CD14-positive monocyte (primary cell): ENCODE data around the gene SEMA4G. TPM values are rescaled to one million over a fixed set of nuclear protein-coding genes. Genes with fewer than 3 reads are reported as not detected.

Experiments used
- DNase-seq, 3 donors: peaks; one replicate each; pipeline ENCODE4 v3.0.0-alpha.2; 2011 to 2022
- H2AFZ ChIP-seq: 2 replicates; pipeline ENCODE4 v1.6.0; 2012; ENCODE audit warnings: mild to moderate bottlenecking, low read depth, low read length, inconsistent platforms; ENCODE audit not compliant: insufficient read depth, poor library complexity, severe bottlenecking
- H3K27ac ChIP-seq, 2 donors: 1 replicate in 1 of 2; 2 replicates in 1 of 2; pipeline ENCODE4 v1.5.1; 2012 to 2013; ENCODE audit warnings: low read length in 2 of 2, control low read depth in 1 of 2, inconsistent platforms in 1 of 2, low read depth in 1 of 2, mild to moderate bottlenecking in 1 of 2
- H3K27me3 ChIP-seq, 2 donors: one replicate each; pipeline versions ENCODE4 v1.6.0 to v1.6.1; 2011 to 2013; ENCODE audit warnings: low read length in 2 of 2; ENCODE audit not compliant: control insufficient read depth in 2 of 2, insufficient read depth in 2 of 2
- H3K36me3 ChIP-seq, 2 donors: replicated peaks in 1 of 2; 1 replicate in 1 of 2; 2 replicates in 1 of 2; pipeline versions ENCODE4 v1.5.1 to v1.6.1; 2012 to 2013; ENCODE audit warnings: low read length in 2 of 2, control low read depth in 1 of 2, inconsistent platforms in 1 of 2, mild to moderate bottlenecking in 1 of 2; ENCODE audit not compliant: insufficient read depth in 2 of 2, control insufficient read depth in 1 of 2
- H3K4me1 ChIP-seq, 2 donors: 1 replicate in 1 of 2; 2 replicates in 1 of 2; pipeline versions ENCODE4 v1.5.1 to v1.6.1; 2012 to 2013; ENCODE audit warnings: low read length in 2 of 2, control low read depth in 1 of 2, inconsistent platforms in 1 of 2, mild to moderate bottlenecking in 1 of 2, moderate library complexity in 1 of 2; ENCODE audit not compliant: insufficient read depth in 2 of 2, control insufficient read depth in 1 of 2
- H3K4me2 ChIP-seq: replicated peaks from 2 replicates; pipeline ENCODE3; 2012; ENCODE audit warnings: low read length, moderate library complexity, mild to moderate bottlenecking; ENCODE audit not compliant: poor library complexity, severe bottlenecking; ENCODE audit errors: extremely low read depth
- H3K4me3 ChIP-seq, 3 experiments: fragments of 200-600 bp in 1 of 3; sonication (generic) in 1 of 3; replicated peaks in 1 of 3; 1 replicate in 2 of 3; 2 replicates in 1 of 3; pipeline ENCODE4 v1.5.1; 2011 to 2013; ENCODE audit warnings: low read length in 3 of 3, mild to moderate bottlenecking in 3 of 3, control low read depth in 2 of 3, low read depth in 2 of 3, inconsistent platforms in 1 of 3, moderate library complexity in 1 of 3
- H3K79me2 ChIP-seq: 2 replicates; pipeline ENCODE4 v1.6.0; 2012; ENCODE audit warnings: mild to moderate bottlenecking, control low read depth, inconsistent platforms, low read length, moderate library complexity; ENCODE audit not compliant: insufficient read depth
- H3K9ac ChIP-seq: 2 replicates; pipeline ENCODE4 v1.6.0; 2017; ENCODE audit warnings: low read length, mild to moderate bottlenecking; ENCODE audit not compliant: insufficient read depth, poor library complexity, severe bottlenecking
- H3K9me3 ChIP-seq, 2 donors: replicated peaks in 1 of 2; 1 replicate in 1 of 2; 2 replicates in 1 of 2; pipeline versions ENCODE4 v1.5.1 to v1.6.1; 2012 to 2013; ENCODE audit warnings: low read length in 2 of 2, control low read depth in 1 of 2; ENCODE audit not compliant: control insufficient read depth in 1 of 2, insufficient read depth in 1 of 2
- H4K20me1 ChIP-seq: 2 replicates; pipeline ENCODE4 v1.6.0; 2012; ENCODE audit warnings: mild to moderate bottlenecking, low read length, control low read depth, moderate library complexity; ENCODE audit not compliant: insufficient read depth
- H3K27ac Mint-ChIP-seq, 7 donors: one replicate each; pipeline ENCODE4 v1.8.0; 2020; ENCODE audit warnings: mild to moderate bottlenecking in 7 of 7, mixed read lengths in 7 of 7, moderate library complexity in 6 of 7, inconsistent platforms in 2 of 7
- H3K27me3 Mint-ChIP-seq, 3 donors: one replicate each; pipeline ENCODE4 v1.8.0; 2021 to 2022; ENCODE audit warnings: low read depth in 3 of 3, mild to moderate bottlenecking in 3 of 3, mixed read lengths in 3 of 3, moderate library complexity in 3 of 3, inconsistent platforms in 1 of 3
- H3K36me3 Mint-ChIP-seq, 2 donors: one replicate each; pipeline ENCODE4 v1.8.0; 2020; ENCODE audit warnings: mixed read lengths in 2 of 2, inconsistent platforms in 1 of 2, mild to moderate bottlenecking in 1 of 2
- H3K4me1 Mint-ChIP-seq: one replicate; pipeline ENCODE4 v1.8.0; 2020; ENCODE audit warnings: mild to moderate bottlenecking, mixed read lengths
- H3K4me3 Mint-ChIP-seq, 2 donors: one replicate each; pipeline ENCODE4 v1.8.0; 2020; ENCODE audit warnings: mild to moderate bottlenecking in 2 of 2, mixed read lengths in 2 of 2, moderate library complexity in 1 of 2
- H3K9me3 Mint-ChIP-seq, 7 donors: one replicate each; pipeline ENCODE4 v1.8.0; 2020 to 2022; ENCODE audit warnings: mixed read lengths in 7 of 7, mild to moderate bottlenecking in 6 of 7, moderate library complexity in 6 of 7, inconsistent platforms in 2 of 7
- WGBS: methylation state at CpG from one replicate; pipeline ENCODE4 v1.1.5; 2013; ENCODE audit warnings: missing lambda C conversion rate; ENCODE audit not compliant: insufficient coverage; 5-methylcytosine and 5-hydroxymethylcytosine counted together
- intact Hi-C, 2 donors: fragments of 100-400 bp; cut with micrococcal nuclease; formaldehyde crosslinking; loops; one replicate each; pipeline versions ENCODE4 v1.15.0 to v1.15.1; 2023
- polyA plus RNA-seq, 3 donors: library from polyadenylated mRNA; depleted of rRNA in 1 of 3; unstranded in 2 of 3; stranded (reverse) in 1 of 3; fragments of 300-500 nt in 2 of 3; fragments of >200 nt in 1 of 3; fragmentation: Illumina TruSeq in 2 of 3; gene quantifications; 1 replicate in 2 of 3; 2 replicates in 1 of 3; pipeline ENCODE4 v1.2.3, GENCODE V29; 2012 to 2021
- TF ChIP-seq, protein P1 (sequence below): fragments of 200-600 bp; IDR thresholded peaks from one replicate; pipeline ENCODE4 v1.8.0; 2022; ENCODE audit warnings: antibody characterized with exemption, mild to moderate bottlenecking

SEMA4G gene
- polyA plus RNA-seq, 3 donors = 0.24 TPM; not detected in 2

GRCh38 chr10:101014966-101015581, 45.8 kb downstream of the SEMA4G start:
- DNase-seq = peak in 2 of 3 donors; percentile 26 to 75
- TF ChIP-seq, protein P1, sequence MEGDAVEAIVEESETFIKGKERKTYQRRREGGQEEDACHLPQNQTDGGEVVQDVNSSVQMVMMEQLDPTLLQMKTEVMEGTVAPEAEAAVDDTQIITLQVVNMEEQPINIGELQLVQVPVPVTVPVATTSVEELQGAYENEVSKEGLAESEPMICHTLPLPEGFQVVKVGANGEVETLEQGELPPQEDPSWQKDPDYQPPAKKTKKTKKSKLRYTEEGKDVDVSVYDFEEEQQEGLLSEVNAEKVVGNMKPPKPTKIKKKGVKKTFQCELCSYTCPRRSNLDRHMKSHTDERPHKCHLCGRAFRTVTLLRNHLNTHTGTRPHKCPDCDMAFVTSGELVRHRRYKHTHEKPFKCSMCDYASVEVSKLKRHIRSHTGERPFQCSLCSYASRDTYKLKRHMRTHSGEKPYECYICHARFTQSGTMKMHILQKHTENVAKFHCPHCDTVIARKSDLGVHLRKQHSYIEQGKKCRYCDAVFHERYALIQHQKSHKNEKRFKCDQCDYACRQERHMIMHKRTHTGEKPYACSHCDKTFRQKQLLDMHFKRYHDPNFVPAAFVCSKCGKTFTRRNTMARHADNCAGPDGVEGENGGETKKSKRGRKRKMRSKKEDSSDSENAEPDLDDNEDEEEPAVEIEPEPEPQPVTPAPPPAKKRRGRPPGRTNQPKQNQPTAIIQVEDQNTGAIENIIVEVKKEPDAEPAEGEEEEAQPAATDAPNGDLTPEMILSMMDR = no peak
- Mint-ChIP-seq H3K36me3 (no peaks in the 10 kb centered on the region), H3K4me3 (no peak overlapping the region), H3K4me1 (peaks cover 38% of the 10 kb centered on the region), H3K9me3 (peaks cover 0 to 3% (median 2%) of the 10 kb centered on the region in 7 donors), H3K27me3 (peaks cover 21 to 38% (median 27%) of the 10 kb centered on the region in 3 donors), H3K27ac (no peak overlapping the region)
- Histone ChIP-seq H3K27me3 (peaks cover 0 to 5% of the 10 kb centered on the region in 2 donors), H3K9me3 (no peaks in the 10 kb centered on the region), H3K4me3 (no peak overlapping the region), H3K4me2 (no peak overlapping the region), H3K27ac (no peak overlapping the region), H3K36me3 (no peaks in the 10 kb centered on the region), H3K9ac (no peak overlapping the region), H2AFZ (no peak overlapping the region), H3K79me2 (no peaks in the 10 kb centered on the region), H4K20me1 (no peaks in the 10 kb centered on the region), H3K4me1 (peaks cover 25 to 27% of the 10 kb centered on the region in 2 donors)
- WGBS = 100% methylated on average over 2 of the region's 7 CpGs
- intact Hi-C loops = loop anchor here in 1 of 2 donors (5.0 kb wide), 1 partner anchor 48 kb away; the partner anchor contains the start of gene SEMA4G

DNA sequence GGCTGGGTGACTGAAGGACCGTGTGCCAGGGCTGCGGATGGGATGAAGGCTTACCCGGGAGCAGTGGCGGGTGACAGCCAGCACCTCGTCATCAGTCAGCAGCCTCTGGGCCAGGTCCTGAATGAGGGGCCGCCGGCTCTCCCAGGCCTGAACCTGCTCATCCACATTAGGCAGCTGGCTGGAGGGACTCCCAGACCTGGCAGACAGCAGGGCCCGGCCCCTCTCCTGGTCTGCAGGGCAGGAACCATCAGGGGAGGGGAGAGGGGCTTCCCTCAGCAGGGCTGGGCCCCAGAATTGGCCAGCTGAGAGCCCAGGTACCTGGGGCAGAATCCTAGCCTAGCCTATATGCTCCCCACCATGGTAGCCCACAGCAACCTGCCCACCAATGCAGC, 46.3 kb downstream of the SEMA4G start:
- Histone ChIP-seq H3K36me3 (no peaks in the 10 kb centered on the region), H3K79me2 (no peaks in the 10 kb centered on the region), H3K4me2 (no peak overlapping the region), H3K9ac (no peak overlapping the region), H3K27ac (no peak overlapping the region), H3K9me3 (no peaks in the 10 kb centered on the region), H2AFZ (no peak overlapping the region), H3K27me3 (peaks cover 0 to 5% of the 10 kb centered on the region in 2 donors), H3K4me3 (no peak overlapping the region), H4K20me1 (no peaks in the 10 kb centered on the region), H3K4me1 (peaks cover 27 to 28% of the 10 kb centered on the region in 2 donors)
- WGBS = 95% methylated on average over 5 of the region's 8 CpGs
- Mint-ChIP-seq H3K27me3 (peaks cover 21 to 38% (median 27%) of the 10 kb centered on the region in 3 donors), H3K36me3 (no peaks in the 10 kb centered on the region), H3K4me3 (no peak overlapping the region), H3K27ac (peak overlapping the region in 1 of 7 donors; percentile 2), H3K4me1 (peaks cover 41% of the 10 kb centered on the region), H3K9me3 (peaks cover 0 to 3% (median 2%) of the 10 kb centered on the region in 7 donors)
- DNase-seq = no peak
- intact Hi-C loops = no loop called here
- TF ChIP-seq, protein P1 = no peak
